Aorta (tissue), 5 donors: ENCODE measurements around the gene RHBDD1. TPM values are rescaled to one million over a fixed set of nuclear protein-coding genes. Genes with fewer than 3 reads are reported as not detected.

Source experiments
- ATAC-seq: fragments of 200-7000 bp; cut with Tn5 transposase; one replicate; pipeline ENCODE4 v1.9.1; 2022; ENCODE audit warnings: moderate library complexity; ENCODE audit not compliant: low FRiP score
- DNase-seq, 2 donors: peaks; one replicate each; pipeline ENCODE4 v3.0.0-alpha.2; 2020
- H3K27ac ChIP-seq, 2 donors: one replicate each; pipeline ENCODE4 v1.5.1; 2013; ENCODE audit warnings: low read length in 2 of 2, mild to moderate bottlenecking in 2 of 2, moderate library complexity in 2 of 2, control low read depth in 1 of 2, inconsistent platforms in 1 of 2, low read depth in 1 of 2
- H3K27me3 ChIP-seq, 2 donors: one replicate each; pipeline ENCODE4 v1.6.1; 2013; ENCODE audit warnings: control low read depth in 1 of 2, low read length in 1 of 2, mild to moderate bottlenecking in 1 of 2, moderate library complexity in 1 of 2; ENCODE audit not compliant: insufficient read depth in 2 of 2, control insufficient read depth in 1 of 2
- H3K36me3 ChIP-seq, 2 donors: one replicate each; pipeline ENCODE4 v1.6.1; 2013; ENCODE audit warnings: control low read depth in 1 of 2, low read length in 1 of 2, mild to moderate bottlenecking in 1 of 2; ENCODE audit not compliant: insufficient read depth in 2 of 2, control insufficient read depth in 1 of 2
- H3K4me1 ChIP-seq, 2 donors: one replicate each; pipeline ENCODE4 v1.6.1; 2013; ENCODE audit warnings: low read length in 2 of 2, control low read depth in 1 of 2, mild to moderate bottlenecking in 1 of 2, moderate library complexity in 1 of 2; ENCODE audit not compliant: insufficient read depth in 2 of 2, control insufficient read depth in 1 of 2
- H3K4me3 ChIP-seq, 2 donors: one replicate each; pipeline ENCODE4 v1.5.1; 2013; ENCODE audit warnings: low read length in 2 of 2, control low read depth in 1 of 2, mild to moderate bottlenecking in 1 of 2
- H3K9me3 ChIP-seq: one replicate; pipeline ENCODE4 v1.6.1; 2013; ENCODE audit warnings: mild to moderate bottlenecking, low read length; ENCODE audit not compliant: control insufficient read depth
- WGBS, 2 donors: extraction: QIAGEN DNeasy Blood & Tissue Kit; methylation state at CpG; one replicate each; pipeline ENCODE4 v1.1.7; 2013; 5-methylcytosine and 5-hydroxymethylcytosine counted together
- intact Hi-C, 2 donors: fragments of 100-400 bp; cut with DNase I; formaldehyde crosslinking; loops; one replicate each; pipeline versions ENCODE4 v1.14.2 to v1.15.0; 2022
- polyA plus RNA-seq, 2 donors: library from polyadenylated mRNA; stranded (reverse); fragments of 200-250 nt; gene quantifications; one replicate each; pipeline ENCODE4 v1.2.3, GENCODE V29; 2013
- total RNA-seq, 2 donors: library from RNA; stranded (reverse); fragmentation: NEBNext Ultra II Directional; extraction: Animal tissue kit (Norgen Biotek cat#: 25700); gene quantifications; one replicate each; pipeline ENCODE4 v1.2.1, GENCODE V29; 2021
- donor health status: healthy with polysubstance abuse.
- donor health status: Bipolar disorder and iron deficiency.
- donor health status: DM: no; HTN: no; CAD: no.
- donor health status: DM: no; HTN: no; CAD: no.
- donor health status: DM: yes; HTN: yes; CAD: no.

The RHBDD1 gene
- total and polyA plus RNA-seq, 4 donors: 6.0 to 39.2 (median 22.0) TPM

DNA sequence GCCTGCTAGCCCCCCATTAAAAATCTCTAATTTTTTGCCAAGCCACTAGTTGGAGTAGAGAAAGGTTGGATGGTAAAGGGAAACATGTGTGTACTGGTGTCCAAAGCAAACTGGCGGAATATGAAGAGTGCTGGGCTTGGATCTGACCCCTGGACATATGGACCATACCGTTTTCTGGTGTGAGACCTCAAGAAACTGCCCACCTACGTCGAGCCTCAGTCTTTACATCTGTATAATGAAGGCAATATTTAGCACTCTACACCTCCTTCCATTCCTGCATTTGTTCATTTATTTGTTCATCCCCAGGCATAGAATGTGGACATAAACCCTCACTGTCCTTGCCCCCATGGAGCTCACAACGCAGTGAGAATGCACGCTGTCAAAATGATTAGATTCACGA, 142.4 kb downstream of the RHBDD1 start:
- no peak overlapping the region for H3K27ac ChIP-seq
- no peak overlapping the region for H3K4me3 ChIP-seq
- intact Hi-C loops: no loop called here
- H3K36me3 ChIP-seq: no peaks in the 10 kb centered on the region
- WGBS, 2 donors: 95 to 96% methylated on average over 7 of the region's 7 CpGs
- H3K9me3 ChIP-seq: no peaks in the 10 kb centered on the region
- DNase-seq (no peak), ATAC-seq (no peak)
- H3K27me3 ChIP-seq: no peaks in the 10 kb centered on the region
- H3K4me1 ChIP-seq: no peaks in the 10 kb centered on the region

DNA sequence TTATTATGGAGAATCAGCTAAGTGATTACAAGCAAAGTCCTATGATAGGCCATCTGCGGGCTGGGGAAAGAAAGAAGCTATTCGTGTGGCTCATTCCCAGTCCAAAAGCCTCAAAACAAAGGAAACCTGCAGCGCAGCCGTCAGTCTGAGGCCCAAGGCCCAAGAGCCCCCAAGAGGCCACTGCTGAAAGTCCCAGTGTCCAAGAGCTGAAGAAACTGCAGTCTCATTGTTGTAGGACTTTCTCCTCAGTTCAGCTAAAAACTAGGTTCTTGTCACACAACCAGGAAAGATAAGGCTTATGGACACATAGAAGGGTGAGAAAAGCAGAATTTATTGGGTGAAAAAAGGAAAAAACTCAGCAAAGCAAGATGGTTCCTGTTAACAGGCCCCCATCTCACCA, 143.2 kb downstream of the RHBDD1 start:
- Histone ChIP-seq H3K36me3 (no peaks in the 10 kb centered on the region), H3K4me3 (no peak overlapping the region), H3K9me3 (no peaks in the 10 kb centered on the region), H3K27me3 (no peaks in the 10 kb centered on the region), H3K4me1 (no peaks in the 10 kb centered on the region), H3K27ac (no peak overlapping the region)
- intact Hi-C loops: no loop called here
- DNase-seq: no peak
- ATAC-seq: no peak
- WGBS, 2 donors: 86 to 90% methylated on average over 4 of the region's 4 CpGs

DNA sequence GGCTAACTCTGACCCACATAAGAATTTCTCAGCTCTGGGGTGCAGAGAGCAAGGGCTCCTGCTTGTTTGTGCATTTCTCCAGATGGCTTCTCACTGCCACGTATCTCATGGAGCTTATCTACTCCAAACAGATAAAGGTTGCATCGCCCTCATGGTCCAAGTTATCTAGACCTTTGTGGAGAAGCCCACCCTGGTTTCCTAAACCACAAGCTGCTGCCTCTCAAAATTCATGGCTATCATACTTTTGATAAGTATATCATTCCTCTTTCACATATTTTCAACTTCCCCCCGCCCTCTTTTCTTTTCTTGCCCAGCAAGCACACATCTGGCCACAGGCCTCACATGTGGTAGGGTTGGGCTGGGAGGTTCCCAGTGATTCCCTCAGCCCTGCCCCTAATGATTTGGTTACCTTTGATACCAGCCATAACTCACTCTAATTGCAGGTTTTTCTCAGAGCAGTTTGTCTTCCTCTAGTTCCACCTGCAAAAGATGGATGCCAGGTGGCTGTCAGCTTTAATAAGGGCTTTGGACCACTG, 146.0 kb downstream of the RHBDD1 start:
- DNase-seq: no peak
- Histone ChIP-seq H3K27ac (no peak overlapping the region), H3K9me3 (no peaks in the 10 kb centered on the region), H3K27me3 (no peaks in the 10 kb centered on the region), H3K36me3 (no peaks in the 10 kb centered on the region), H3K4me1 (peaks cover 0 to 2% of the 10 kb centered on the region in 2 donors), H3K4me3 (no peak overlapping the region)
- ATAC-seq: no peak
- intact Hi-C loops: loop anchor here in 1 of 2 donors (10.0 kb wide), 1 partner anchor 147 kb away; the partner anchor contains the start of gene RHBDD1
- 78 to 80% methylated on average over 3 of the region's 3 CpGs for WGBS, 2 donors

DNA sequence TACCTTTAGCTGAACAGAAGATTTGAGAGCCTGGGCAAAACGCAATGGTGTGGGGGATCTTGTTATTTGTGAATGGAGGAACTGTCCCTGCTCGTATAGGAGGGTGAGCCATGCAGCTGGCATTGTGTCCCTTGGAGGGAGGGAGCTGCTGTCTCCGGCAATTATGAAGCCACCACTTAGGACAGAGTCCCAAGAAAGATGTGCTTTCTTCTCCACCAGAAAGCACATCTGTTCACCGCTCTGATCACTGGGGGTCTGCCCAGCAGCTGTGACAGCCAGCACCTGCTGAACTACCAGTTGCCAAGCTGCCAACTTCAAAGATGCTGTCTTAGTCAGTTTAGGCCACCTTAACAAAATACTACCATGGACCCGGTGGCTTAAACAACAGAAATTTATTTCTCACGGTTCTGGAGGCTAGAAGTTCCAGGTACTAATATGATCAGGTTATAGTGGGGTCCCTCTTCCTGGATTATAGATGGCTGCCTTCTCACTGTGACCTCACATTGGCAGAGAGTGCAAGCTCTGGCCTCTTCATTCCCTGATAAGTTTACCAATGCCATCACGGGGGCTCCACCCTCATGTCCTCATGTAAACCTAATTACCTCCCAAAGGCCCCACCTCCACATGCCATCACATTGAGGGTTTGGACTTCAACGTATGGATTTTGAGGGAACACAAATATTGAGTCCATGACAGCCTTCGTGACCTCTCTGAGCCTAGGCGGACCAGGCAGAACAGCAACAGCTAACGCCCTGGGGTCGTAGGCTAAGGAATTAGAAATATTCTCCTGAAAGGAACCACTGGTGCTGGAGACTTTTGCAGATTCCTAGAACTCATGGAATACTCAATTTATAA, 148.3 kb downstream of the RHBDD1 start:
- Histone ChIP-seq H3K36me3 (no peaks in the 10 kb centered on the region), H3K4me3 (no peak overlapping the region), H3K27ac (no peak overlapping the region), H3K9me3 (no peaks in the 10 kb centered on the region), H3K4me1 (peaks cover 0 to 2% of the 10 kb centered on the region in 2 donors), H3K27me3 (no peaks in the 10 kb centered on the region)
- intact Hi-C loops: loop anchor here (2.0 to 10.0 kb wide), 4 partner anchors 149 to 1315 kb away; partner anchors contain the start of gene RHBDD1 (in 1 of the 2)
- 86% methylated on average over 12 of the region's 12 CpGs for WGBS, 2 donors
- ATAC-seq (no peak), DNase-seq (no peak)

DNA sequence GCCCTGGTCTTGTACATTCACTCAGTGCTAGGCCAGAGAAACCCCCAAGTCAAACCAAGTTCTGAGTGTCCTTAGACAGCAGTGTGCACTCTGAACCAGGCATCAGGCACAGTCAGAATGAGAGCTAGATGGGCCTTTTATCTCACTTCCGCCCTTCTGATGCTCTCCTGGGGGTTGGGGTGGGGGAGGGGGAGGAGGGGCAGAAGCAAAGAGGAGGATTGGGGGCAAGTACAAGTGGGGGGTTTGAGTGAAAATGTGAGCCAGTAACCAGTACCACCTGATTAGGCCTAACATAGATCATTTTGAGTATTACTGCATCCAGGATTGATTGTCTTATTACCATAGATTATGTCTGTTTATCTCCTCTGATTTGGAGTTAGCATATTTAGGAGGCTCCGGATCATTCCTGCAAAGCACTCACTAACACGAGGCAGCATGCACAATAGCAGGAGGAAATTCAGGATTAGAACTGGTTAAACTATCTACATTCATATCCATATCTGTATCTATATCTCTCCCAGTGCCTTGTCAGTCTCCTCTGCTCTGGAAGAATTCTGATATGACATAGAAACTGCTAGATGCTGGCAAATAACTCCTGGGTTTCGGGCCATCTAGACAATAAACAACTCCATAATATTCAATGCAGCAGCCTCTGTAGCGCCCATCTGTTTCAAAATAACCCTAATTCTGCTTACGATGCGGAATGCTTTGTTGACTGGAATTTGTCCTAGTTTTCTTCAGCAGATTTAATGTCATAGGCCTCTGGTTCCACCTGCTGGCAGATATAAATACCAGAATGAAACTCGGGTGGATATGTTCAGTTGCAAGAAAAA, 149.1 kb downstream of the RHBDD1 start:
- intact Hi-C loops: loop anchor here (2.0 to 10.0 kb wide), 7 partner anchors 150 to 1316 kb away; partner anchors contain the start of gene RHBDD1 (in 1 of the 2)

DNA sequence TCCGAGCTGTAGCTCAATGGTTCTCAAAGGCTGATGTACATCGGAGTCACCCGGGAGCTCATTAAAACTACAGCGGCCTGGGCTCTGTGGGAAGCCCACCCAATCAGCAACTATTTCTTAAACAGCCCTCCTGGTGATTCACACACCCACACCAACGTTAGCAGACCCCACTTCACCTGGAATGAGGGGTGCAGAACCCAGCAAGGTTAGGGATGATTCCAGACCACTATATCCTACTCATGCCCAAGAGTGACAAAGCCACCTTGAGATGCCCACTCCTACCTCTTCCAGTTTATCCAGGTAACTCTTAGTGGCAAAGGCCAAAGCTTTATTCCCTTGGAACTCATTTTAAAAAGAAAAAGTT, 149.7 kb downstream of the RHBDD1 start:
- Histone ChIP-seq H3K9me3 (no peaks in the 10 kb centered on the region), H3K4me3 (no peak overlapping the region), H3K4me1 (peaks cover 0 to 2% of the 10 kb centered on the region in 2 donors), H3K27ac (no peak overlapping the region), H3K36me3 (no peaks in the 10 kb centered on the region), H3K27me3 (no peaks in the 10 kb centered on the region)
- ATAC-seq: no peak
- WGBS, 2 donors: 19 to 24% methylated on average over 5 of the region's 5 CpGs
- intact Hi-C loops: loop anchor here (2.0 to 10.0 kb wide), 7 partner anchors 151 to 1317 kb away; partner anchors contain the start of gene RHBDD1 (in 1 of the 2)
- no peak for DNase-seq

More for the DNA sequence above, 149.1 kb downstream of the RHBDD1 start:
- DNase-seq (no peak), ATAC-seq (peak; percentile 86)
- peak overlapping the region in 1 of 2 donors; percentile 6 for H3K27ac ChIP-seq
- H3K27me3 ChIP-seq: no peaks in the 10 kb centered on the region
- H3K36me3 ChIP-seq: no peaks in the 10 kb centered on the region
- no peak overlapping the region for H3K4me3 ChIP-seq
- WGBS, 2 donors: 18% methylated on average over 8 of the region's 8 CpGs
- peaks cover 0 to 2% of the 10 kb centered on the region in 2 donors for H3K4me1 ChIP-seq
- no peaks in the 10 kb centered on the region for H3K9me3 ChIP-seq

DNA sequence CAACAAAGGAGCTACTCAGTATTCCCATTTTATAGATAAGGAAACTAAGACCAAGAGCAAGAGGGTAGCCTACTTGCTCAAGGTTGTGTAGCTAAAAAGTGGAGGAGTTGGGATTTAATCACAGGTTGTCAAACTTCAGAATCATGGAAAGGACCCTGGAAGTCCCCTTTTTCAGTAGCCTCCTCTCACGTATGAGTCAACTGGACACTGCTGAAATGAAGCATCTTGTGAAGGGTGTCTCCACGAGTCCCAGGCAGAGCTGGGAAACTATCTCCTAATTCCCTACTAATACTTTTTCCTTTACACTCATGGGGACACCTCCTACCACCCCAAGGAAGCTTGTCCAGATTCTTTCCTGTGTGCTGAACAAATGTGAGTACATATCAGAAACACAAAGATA, 155.8 kb downstream of the RHBDD1 start:
- Histone ChIP-seq H3K27ac (no peak overlapping the region), H3K4me3 (no peak overlapping the region), H3K27me3 (no peaks in the 10 kb centered on the region), H3K9me3 (no peaks in the 10 kb centered on the region), H3K4me1 (no peaks in the 10 kb centered on the region), H3K36me3 (no peaks in the 10 kb centered on the region)
- ATAC-seq (no peak), DNase-seq (no peak)
- WGBS, 2 donors: 88% methylated on average over 2 of the region's 2 CpGs
- intact Hi-C loops: no loop called here

DNA sequence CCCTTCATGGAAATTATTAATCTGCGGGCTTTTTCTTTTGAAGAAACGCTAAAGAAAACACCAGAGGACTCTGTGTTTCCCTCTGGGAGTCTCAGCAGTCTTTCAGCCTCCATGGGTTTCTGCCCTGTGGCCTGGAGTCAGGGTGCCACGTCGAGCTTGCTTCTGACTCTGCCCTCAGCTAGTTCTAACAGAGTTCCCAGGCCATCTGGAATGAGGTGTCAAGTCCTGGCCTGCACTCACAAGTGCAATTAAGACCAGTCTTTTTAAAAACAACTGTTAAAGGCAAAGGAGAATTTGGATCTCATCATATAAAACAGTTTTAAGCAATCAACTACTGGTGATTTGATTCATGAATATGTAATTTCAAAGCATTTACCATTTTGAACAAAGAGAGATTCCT, 157.3 kb downstream of the RHBDD1 start:
- ATAC-seq: no peak
- WGBS, 2 donors: 51 to 53% methylated on average over 4 of the region's 4 CpGs

More for the DNA sequence above, 157.3 kb downstream of the RHBDD1 start:
- Histone ChIP-seq H3K27me3 (no peaks in the 10 kb centered on the region), H3K4me1 (no peaks in the 10 kb centered on the region), H3K36me3 (no peaks in the 10 kb centered on the region), H3K27ac (no peak overlapping the region), H3K4me3 (no peak overlapping the region), H3K9me3 (no peaks in the 10 kb centered on the region)
- no peak for DNase-seq
- intact Hi-C loops: no loop called here
